Esophagus muscularis mucosa (tissue), 4 donors: ENCODE results near the gene NISCH. TPM values are rescaled to one million over a fixed set of nuclear protein-coding genes. Genes with fewer than 3 reads are reported as not detected.
A peak's percentile ranks its signal among the peaks of the same experiment; 100 is the strongest.

ENCODE experiments used
- DNase-seq: peaks from one replicate; pipeline ENCODE4 v3.0.0-alpha.2; 2017; ENCODE audit errors: extremely low spot score
- H3K27ac ChIP-seq, 4 donors: fragments of 200-600 bp; sonication (generic); replicated peaks in 1 of 4; 1 replicate in 3 of 4; 2 replicates in 1 of 4; pipeline ENCODE4 v1.5.1; 2016 to 2019; ENCODE audit warnings: mild to moderate bottlenecking in 1 of 4
- H3K27me3 ChIP-seq, 4 donors: fragments of 200-600 bp; sonication (generic); one replicate each; pipeline versions ENCODE4 v1.5.1 to v1.6.0; 2016 to 2019
- H3K36me3 ChIP-seq, 4 donors: fragments of 200-600 bp; sonication (generic); one replicate each; pipeline ENCODE4 v1.5.1; 2016 to 2019
- H3K4me1 ChIP-seq, 4 donors: fragments of 200-600 bp; sonication (generic); one replicate each; pipeline ENCODE4 v1.5.1; 2016 to 2019
- H3K4me3 ChIP-seq, 4 donors: fragments of 200-600 bp; sonication (generic); 1 replicate in 2 of 4; 2 replicates in 2 of 4; pipeline ENCODE4 v1.5.1; 2016 to 2019; ENCODE audit warnings: mild to moderate bottlenecking in 4 of 4, moderate library complexity in 1 of 4
- H3K9me3 ChIP-seq, 4 donors: fragments of 200-600 bp; sonication (generic); 1 replicate in 3 of 4; 2 replicates in 1 of 4; pipeline ENCODE4 v1.5.1; 2016 to 2019
- CTCF ChIP-seq, 3 experiments: fragments of 200-600 bp in 2 of 3; fragments of 450-650 bp in 1 of 3; sonication (generic) in 2 of 3; IDR thresholded peaks; one replicate each; pipeline ENCODE4 v1.5.1; 2017 to 2019; ENCODE audit warnings: antibody characterized with exemption in 3 of 3, mild to moderate bottlenecking in 2 of 3, moderate library complexity in 1 of 3
- EP300 ChIP-seq: sonication (generic); formaldehyde crosslinking; IDR thresholded peaks from one replicate; pipeline ENCODE4 v1.6.1; 2017; ENCODE audit warnings: antibody characterized with exemption
- POLR2A ChIP-seq: fragments of 450-650 bp; IDR thresholded peaks from one replicate; pipeline ENCODE4 v1.6.1; 2017; ENCODE audit warnings: antibody characterized with exemption, moderate library complexity, mild to moderate bottlenecking, low read depth
- POLR2AphosphoS5 ChIP-seq, 2 donors: sonication (generic); formaldehyde crosslinking; IDR thresholded peaks; one replicate each; pipeline ENCODE4 v1.6.1; 2017; ENCODE audit warnings: antibody characterized with exemption in 2 of 2
- WGBS: methylation state at CpG from one replicate; pipeline ENCODE4 v1.1.5; 2018; 5-methylcytosine and 5-hydroxymethylcytosine counted together
- intact Hi-C: fragments of 100-400 bp; cut with DNase I; formaldehyde crosslinking; loops from one replicate; pipeline ENCODE4 v1.15.1; 2023
- total RNA-seq, 4 donors: library from RNA; depleted of rRNA; stranded (reverse); fragments of >200 nt; gene quantifications; one replicate each; pipeline versions ENCODE4 v1.1.0 to v1.2.1, GENCODE V29; 2016

The NISCH gene
- 100 to 1,000 TPM in 2 of 4 donors, 10 to 100 TPM in 2; 71.9 to 110 (median 88.0) TPM for total RNA-seq

- Histone ChIP-seq H3K4me1 (peaks cover 23 to 46% (median 33%) of the 10 kb centered on the region in 4 donors), H3K4me3 (peak within 1 kb of the TSS; percentile 79 to 96 (median 94)), H3K27me3 (no peaks in the 10 kb centered on the region), H3K36me3 (peaks cover 18 to 46% (median 33%) of the 10 kb centered on the region in 4 donors), H3K27ac (peak within 1 kb of the TSS; percentile 93 to 95 (median 94)), H3K9me3 (no peaks in the 10 kb centered on the region)
- DNase-seq = peak; percentile 95
- intact Hi-C loops = no loop called here
- TF ChIP-seq CTCF (IDR thresholded peaks at IDR 0.05) = no peak
- TF ChIP-seq POLR2A = peak; percentile 46
- peak; percentile 77 to 88 for TF ChIP-seq POLR2AphosphoS5 (IDR thresholded peaks at IDR 0.05)
- 2% methylated on average over 37 of the region's 86 CpGs for WGBS
Observed at GRCh38 chr3:52455283-52456168, at the start of gene NISCH. Gene NISCH, plus strand, starts transcription at chr3:52455604. Its CDS starts 38 bp downstream, at chr3:52455642.

GRCh38 chr3:52406231-52406661 is 49.2 kb upstream of the NISCH start:
- TF ChIP-seq POLR2A = no peak
- no peak for TF ChIP-seq EP300
- TF ChIP-seq POLR2AphosphoS5 (IDR thresholded peaks at IDR 0.05) = no peak
- no peak for TF ChIP-seq CTCF (IDR thresholded peaks at IDR 0.05)
- DNase-seq = no peak
- H3K9me3 ChIP-seq = no peaks in the 10 kb centered on the region
- H3K4me1 ChIP-seq = peaks cover 17 to 43% (median 31%) of the 10 kb centered on the region in 4 donors
- intact Hi-C loops = no loop called here
- H3K27me3 ChIP-seq = no peaks in the 10 kb centered on the region
- H3K4me3 ChIP-seq = no peak overlapping the region
- no peak overlapping the region for H3K27ac ChIP-seq
- WGBS = 96% methylated on average over 4 of the region's 11 CpGs
- peaks cover 43 to 73% (median 71%) of the 10 kb centered on the region in 4 donors for H3K36me3 ChIP-seq

GRCh38 chr3:52406791-52407510 is 48.5 kb upstream of the NISCH start:
- peaks cover 24 to 50% (median 38%) of the 10 kb centered on the region in 4 donors for H3K4me1 ChIP-seq
- no peaks in the 10 kb centered on the region for H3K9me3 ChIP-seq
- DNase-seq = no peak
- 90% methylated on average over 18 of the region's 20 CpGs for WGBS
- H3K27ac ChIP-seq = no peak overlapping the region
- peaks cover 37 to 66% (median 64%) of the 10 kb centered on the region in 4 donors for H3K36me3 ChIP-seq
- TF ChIP-seq POLR2A (no peak), CTCF (IDR thresholded peaks at IDR 0.05) (no peak), EP300 (no peak), POLR2AphosphoS5 (IDR thresholded peaks at IDR 0.05) (no peak)
- no peaks in the 10 kb centered on the region for H3K27me3 ChIP-seq
- intact Hi-C loops = no loop called here
- H3K4me3 ChIP-seq = no peak overlapping the region

GRCh38 chr3:52407779-52408178 is 47.6 kb upstream of the NISCH start:
- no peak for DNase-seq
- Histone ChIP-seq H3K36me3 (peaks cover 29 to 58% (median 55%) of the 10 kb centered on the region in 4 donors), H3K4me1 (peaks cover 32 to 58% (median 47%) of the 10 kb centered on the region in 4 donors), H3K27me3 (no peaks in the 10 kb centered on the region), H3K4me3 (no peak overlapping the region), H3K9me3 (no peaks in the 10 kb centered on the region), H3K27ac (no peak overlapping the region)
- no peak for TF ChIP-seq POLR2AphosphoS5 (IDR thresholded peaks at IDR 0.05)
- no peak for TF ChIP-seq EP300
- TF ChIP-seq CTCF (IDR thresholded peaks at IDR 0.05) = no peak
- no peak for TF ChIP-seq POLR2A
- 97% methylated on average over 3 of the region's 3 CpGs for WGBS
- intact Hi-C loops = no loop called here
